Kidney capillary endothelial cell (primary cell): Measurements from ENCODE around the gene SCRN1.

Experiments used
- DNase-seq: peaks from one replicate; pipeline ENCODE4 v3.0.0-alpha.2; 2018; ENCODE audit warnings: low spot score

SCRN1 gene

DNA sequence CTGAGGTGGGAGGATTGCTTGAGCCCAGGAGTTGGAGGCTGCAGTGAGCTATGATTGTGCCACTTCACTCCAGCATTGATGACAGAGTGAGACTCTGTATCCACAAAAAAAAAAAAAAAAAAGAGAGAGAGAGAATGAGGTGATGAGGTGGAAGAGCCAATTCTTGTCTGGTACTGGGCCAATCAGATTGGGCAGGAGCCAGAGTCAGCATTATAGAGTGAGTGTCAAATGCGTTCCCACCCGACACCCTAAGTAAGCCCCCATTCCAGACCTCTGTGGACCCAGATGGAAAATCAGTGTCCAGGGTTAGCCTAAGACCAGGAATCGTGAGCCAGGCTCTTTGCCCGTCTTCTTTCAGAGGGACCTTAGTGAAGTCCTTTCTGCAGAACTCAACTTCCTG is 99.3 kb downstream of the SCRN1 start:
- DNase-seq = no peak

DNA sequence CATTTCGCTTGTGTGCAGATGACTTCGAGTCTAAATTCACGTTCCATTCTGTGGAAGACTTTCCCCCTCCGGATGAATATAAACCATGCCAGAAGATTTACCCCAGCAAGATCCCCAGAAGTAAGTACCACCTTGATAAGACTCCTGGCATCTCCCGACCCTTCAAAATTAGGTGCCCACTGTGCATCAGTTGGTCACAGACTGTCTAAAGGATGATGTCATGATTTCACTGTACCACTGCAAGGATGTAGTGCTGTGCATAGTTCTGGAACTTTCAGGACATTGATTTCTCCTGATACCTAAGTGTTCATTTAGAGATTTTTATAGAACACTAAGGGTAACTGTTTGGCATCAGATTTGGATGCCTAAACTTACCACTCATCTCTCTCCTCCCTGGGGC is 100.3 kb downstream of the SCRN1 start:
- no peak for DNase-seq

DNA sequence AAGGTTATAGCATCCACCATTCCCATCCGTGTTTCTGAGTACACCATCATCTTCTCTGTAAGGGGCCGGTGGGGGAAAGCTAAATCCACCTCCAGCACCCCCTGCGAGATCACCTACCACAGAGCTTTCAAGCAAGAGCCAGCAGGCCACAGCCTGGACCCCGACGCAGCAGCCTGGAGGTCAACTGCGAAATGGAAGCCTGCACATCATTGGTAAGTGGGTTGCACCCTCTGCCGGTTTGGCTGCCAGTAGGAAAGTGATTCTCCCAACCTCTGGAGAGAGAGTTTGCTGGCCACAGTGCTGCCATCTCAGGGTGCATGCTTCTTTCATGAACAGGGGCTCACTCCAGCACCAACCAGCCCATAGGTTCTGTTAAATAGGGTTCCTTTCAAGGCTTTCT is 101.6 kb downstream of the SCRN1 start:
- DNase-seq = no peak

DNA sequence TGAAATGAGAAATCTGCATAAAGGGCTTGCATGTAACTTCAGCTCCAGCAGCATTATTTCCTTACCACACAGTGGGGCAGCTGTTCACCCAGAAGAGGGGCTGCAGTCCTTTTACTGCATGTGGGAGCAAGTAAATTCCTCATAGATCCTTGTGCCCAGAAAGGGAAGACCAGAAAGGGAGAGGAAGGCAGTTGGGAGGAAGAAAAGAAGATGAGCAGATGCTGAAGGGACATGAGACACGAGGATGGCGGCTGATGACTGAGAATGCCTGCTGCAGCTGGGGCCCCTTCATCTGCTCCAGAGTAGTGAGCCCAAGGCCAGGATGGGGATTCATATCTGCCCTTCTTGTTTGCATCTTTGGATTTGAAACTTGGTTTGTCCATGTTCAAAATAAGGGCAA is 102.8 kb downstream of the SCRN1 start:
- DNase-seq = no peak

DNA sequence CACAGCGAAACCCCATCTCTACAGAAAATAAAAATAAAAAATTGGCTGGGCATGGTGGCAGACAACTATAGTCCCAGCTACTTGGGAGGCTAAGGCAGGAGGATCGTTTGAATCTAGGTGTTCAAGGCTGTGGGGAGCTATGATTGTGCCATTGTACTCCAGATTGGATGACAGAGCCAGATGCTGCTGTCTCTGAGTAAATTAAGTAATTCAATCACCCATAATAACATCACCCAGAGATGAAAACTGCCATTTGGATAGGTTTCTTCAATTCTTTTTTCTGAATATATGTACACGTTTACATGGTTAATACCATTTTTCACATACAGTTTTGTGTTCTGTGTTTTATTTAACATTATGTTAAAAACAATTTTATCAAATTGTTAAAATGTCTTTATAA is 104.0 kb downstream of the SCRN1 start:
- DNase-seq = no peak

DNA sequence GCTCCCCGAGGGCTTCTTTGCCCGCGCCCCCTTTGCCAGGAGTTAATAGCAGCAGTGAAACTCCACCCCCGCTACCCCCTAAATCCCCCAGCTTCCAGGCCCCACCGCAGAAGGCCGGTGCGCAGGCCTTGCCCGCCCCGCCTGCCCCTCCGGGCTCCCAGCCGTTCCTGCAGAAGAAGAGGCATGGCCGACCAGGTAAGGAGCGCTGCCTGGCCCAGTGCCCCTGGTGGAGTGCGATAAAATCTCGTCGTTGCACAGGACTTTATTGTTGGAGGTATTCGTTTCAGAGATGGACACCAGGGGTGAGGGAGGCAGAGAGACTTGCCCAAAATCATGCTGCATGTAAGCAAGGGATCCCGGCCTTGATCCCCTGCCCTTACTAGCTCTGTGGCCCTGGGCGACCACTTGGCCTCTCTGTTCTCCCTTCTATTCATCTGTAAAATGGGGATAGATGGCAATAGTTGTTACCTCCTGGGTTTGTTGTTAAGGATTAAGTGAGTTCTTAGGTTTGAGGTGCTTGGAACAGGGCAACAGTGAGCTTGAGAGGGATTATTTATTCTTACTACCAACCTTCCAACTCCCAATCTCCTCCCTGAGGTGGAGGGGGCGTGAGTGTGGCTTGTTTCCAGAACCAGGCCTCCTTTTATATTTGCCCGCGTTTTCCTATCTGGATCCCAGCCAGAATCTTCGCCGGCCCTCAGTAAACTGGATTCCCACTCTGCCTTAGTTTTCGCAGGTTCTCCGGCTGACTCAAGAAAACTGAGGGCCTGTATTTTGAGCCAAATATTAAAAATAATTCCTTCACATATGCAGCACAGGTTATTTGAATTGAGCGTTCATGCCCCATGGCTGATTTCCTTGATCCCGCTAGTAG is 105.0 kb downstream of the SCRN1 start:
- no peak for DNase-seq

DNA sequence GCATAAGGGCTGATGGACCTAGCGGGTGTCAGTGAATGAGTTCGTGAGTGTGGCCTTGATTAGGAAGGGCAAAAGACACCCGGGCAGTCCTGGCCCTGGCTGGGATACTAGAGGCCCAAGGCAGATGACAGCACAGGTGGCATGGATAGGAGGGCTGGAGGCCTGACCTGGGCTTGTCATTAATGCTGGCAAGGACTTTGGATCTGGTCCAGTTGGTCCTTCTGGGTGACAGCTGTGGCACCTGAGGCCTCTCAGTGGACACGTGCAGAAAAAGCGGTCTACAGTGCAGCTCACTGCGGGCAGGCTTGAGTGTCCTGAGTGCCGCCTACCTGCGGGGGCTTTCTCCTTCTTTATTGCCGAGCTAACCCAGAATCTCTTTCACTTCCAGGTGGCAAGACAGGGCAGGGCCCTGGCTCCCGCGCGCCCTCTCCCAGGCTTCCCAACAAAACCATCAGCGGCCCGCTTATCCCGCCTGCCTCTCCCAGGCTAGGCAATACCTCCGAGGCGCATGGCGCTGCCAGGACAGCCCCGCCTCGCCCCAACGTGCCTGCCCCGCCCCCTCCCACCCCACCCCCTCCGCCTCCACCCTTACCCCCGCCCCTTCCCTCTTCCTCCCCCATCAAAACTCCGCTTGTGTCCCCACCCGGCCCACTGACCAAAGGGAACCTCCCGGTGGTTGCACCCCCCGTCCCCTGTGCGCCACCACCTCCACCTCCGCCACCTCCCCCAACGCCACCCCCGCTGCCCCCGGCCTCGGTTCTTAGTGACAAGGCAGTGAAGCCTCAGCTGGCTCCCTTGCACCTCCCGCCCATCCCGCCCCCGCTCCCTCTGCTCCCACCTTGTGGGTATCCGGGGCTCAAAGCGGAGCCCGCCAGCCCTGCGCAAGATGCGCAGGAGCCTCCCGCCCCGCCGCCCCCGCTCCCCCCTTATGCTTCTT is 105.9 kb downstream of the SCRN1 start:
- DNase-seq = no peak

DNA sequence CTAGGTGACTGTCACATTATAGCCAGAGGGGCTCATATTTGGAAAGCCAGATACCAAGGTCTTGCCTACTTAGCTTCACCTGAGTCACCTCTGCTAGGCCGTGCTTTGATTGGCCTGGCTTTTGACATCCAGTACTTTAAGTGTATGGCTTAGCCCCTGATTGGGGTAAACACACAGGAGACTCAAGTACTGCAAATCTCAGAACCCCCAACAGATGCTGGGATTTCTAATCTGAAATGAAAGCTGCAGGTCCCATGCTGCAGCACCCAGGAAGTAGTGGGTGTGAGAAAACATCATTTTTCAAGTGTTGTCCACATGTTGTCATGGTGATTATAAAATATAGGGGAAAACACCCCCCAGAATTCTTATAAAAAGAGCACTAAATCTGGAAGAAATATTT is 107.1 kb downstream of the SCRN1 start:
- no peak for DNase-seq

DNA sequence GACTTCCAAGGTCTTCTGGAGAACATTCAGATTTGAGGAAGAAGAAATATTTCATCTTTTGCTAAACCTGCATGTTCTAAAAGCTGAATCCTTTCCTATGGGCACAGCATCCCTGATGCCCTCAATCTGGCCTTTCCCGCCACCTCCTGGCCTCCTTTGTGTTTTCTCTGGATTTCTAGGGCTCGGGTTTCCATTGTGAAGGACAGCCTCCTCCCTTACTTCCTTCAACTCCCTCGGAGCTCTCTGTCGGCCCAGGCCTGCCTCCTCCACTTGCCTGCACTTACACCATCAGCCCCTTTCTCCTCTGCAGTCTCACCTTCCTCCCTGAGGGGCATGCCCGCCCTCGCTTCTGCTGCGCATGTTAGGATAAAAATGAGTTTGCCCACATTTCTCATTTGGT is 107.9 kb downstream of the SCRN1 start:
- DNase-seq = no peak

DNA sequence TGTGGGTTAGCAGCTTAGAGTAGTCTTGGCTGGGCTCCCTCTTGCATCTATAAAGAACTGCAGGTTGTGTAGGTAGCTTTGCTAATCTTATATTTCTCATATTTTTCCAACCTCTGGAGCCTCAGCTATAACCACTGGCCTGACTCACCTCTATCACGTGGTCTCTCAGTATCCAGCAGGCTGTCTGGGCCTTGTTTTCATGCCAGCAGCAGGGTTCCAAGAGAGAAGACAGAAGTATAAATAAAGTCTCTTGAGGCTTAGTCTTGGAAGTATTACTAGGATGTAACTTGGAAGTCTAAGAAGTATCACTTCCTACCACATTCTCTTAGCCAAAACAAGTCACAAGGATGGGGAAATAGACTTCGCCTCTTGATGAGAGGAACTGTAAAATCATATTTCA is 110.0 kb downstream of the SCRN1 start:
- no peak for DNase-seq

DNA sequence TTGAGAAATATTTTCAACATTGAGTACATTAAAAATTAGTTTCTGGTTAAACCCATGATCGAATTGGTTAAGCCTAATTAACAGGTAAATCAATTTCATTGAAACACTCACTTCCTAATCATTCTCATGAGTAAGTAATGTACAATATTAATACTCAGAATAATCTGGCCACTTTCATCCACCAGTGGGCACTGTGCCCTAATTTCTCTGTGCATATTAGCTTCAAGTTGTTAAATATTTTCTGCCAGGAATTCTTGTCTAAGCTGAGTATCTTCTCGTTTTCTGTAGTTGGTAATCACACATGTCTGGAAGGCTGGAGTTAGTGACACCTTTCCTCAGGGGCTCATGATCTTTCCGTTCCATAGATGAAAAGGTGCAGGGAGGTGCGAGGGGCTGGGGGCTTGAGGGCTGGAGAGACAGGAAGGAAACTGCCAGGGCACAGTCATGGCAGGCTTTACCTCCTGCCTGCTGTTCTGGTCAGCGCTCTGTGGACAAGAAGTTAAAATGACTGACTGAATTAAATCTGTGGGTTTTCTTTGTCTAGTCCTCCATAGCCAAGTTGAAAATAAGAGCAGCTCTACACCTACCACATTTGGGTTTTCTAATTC is 111.4 kb downstream of the SCRN1 start:
- DNase-seq = peak; percentile 49

DNA sequence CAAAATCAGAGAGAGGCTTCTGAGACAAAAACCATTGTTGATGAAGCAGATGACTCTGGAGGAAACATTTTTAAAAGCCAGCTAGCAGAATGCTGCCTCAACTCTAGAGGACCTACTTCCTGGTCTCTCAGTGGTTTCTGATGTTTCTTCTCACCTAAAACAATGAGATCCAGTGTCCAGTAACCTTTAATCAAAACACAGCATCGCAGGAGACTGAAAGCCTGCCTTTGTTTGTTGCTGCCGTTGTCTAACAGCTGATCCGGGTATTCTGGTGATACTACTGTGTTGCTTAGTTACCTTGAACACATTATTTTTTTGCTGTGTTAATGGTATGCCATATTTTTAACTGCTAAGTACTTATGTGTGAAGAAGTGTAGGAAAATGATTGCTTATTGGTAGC is 112.4 kb downstream of the SCRN1 start:
- no peak for DNase-seq

DNA sequence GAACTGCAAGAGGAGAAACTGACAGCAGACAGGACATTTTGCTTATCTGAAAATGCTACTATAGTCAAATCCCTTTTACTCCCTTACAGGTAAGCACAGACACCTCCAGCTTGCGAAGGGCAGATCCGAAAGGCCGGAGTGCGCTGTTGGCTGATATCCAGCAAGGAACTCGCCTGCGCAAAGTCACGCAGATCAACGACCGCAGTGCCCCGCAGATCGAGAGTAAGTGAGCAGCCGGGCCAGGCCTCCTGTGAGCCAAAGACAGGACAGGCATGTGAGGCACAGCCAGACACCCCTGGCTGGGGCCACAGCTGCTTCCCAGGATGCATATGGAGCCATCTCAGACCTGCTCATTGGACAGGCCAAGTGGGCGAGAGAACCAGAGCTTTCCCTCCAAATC is 113.9 kb downstream of the SCRN1 start:
- DNase-seq = no peak

DNA sequence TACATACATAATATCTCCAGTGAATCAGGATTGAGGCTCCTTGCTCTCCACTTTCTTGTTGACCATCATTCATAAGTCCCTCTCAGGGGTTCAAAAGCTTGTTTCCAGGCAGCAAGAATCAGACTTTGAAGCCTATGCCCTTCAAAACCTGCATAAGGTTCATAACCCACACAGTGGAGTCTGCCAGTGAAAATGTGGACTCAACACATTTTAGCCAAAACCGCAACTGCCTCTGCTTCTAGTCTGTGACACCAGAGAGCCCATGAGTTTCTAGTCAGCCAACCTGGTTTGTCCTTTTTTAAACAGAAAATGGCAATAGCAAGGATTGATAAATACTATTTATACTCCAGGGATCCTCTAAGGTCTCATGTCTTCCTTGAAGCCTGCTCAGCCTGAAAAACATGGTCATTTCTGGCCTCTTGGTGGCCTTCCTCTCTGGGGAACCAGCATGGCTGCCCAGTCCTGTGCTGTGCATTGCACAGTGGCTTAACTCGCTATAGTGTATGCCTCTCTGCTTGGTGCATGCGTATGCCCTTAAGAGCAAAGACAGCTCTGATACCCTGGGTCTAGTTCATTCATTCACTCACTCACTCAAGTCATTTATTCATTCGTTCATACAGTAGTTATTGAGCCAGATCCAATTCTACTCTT is 115.8 kb downstream of the SCRN1 start:
- no peak for DNase-seq

DNA sequence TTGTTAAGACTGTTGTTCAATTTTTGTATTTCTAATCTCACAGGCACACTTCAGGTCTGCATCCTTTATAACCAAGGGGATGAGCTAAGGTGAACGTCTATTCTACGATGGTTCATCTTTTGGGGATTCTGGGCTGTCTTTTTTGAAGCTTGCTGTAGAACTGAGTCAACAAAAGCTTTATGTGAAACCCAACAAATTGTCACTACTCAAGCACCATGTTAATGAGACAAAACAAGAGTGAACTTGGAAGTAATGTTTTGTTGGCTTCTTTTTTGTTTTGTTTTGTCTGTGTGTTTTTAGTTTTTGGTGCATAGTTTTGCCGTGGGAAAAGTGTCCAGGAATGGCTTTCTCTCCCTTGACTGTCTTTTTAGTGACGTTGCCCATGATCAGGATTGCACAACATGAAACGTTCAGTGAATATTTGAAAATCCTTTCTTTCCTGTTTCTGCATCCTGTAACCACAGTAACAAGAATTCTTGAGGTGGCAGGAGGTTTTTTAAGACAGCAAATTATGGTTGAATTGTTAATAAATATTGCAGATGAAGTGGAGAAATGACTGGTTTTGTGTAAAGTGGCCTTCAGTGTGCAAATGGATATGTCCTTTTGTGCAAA is 117.7 kb downstream of the SCRN1 start:
- no peak for DNase-seq
